Epithelial cell of proximal tubule (primary cell): ENCODE results near the gene MEGF11. TPM values are rescaled to one million over a fixed set of nuclear protein-coding genes. Genes with fewer than 3 reads are reported as not detected.
"Not testable (repeated sequence)": the region's sequence is repeated elsewhere in the genome, so short reads cannot be mapped to it uniquely, and the experiment has no call there.

ENCODE experiments used
- DNase-seq: peaks from one replicate; pipeline ENCODE4 v3.0.0-alpha.2; 2011; ENCODE audit warnings: low read depth
- H3K4me3 ChIP-seq: 2 replicates; pipeline ENCODE4 v1.5.1; 2011; ENCODE audit warnings: low read depth, mild to moderate bottlenecking, low read length
- CTCF ChIP-seq: conservative IDR thresholded peaks from 2 replicates; pipeline ENCODE4 v1.5.1; 2012; ENCODE audit warnings: low read depth, mild to moderate bottlenecking, low read length
- total RNA-seq: library from RNA; depleted of rRNA; stranded (reverse); fragments of >200 nt; gene quantifications from 2 replicates; pipeline ENCODE4 v1.2.3, GENCODE V29; 2015

Gene MEGF11
- total RNA-seq, 1 donor from 2014 or later = 3.7 TPM

DNA sequence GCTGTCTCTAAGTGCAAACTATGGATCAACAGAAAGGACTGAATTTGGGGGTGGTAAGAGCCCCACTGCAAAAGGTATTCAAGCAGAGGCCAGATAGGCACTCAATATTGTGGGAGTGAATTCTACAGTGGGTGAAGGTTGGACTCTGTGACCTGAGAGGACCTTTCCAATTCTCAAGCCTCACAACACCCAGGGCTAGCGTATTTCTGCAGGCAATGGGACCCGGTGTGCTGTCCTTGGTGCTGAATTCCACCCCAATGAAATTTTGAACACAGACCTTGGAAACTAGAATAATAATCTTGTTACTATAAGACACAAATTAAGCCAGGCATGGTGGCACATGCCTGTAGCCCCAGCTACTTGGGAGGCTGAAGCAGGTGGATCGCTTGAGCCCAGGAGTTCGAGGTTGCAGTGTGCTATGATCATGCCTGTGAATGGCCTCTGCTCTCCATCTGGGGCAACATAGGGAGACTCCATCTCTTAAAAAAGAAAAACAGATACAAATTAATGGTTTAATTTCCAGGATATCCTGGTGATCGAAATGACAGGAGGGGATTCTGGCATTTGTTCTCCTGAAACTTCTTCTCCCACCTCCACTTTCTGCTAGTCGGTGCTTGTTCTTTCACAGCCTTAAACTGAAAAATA lies 248.8 kb downstream of the MEGF11 start:
- no peak for TF ChIP-seq CTCF
- no peak for DNase-seq
- no peak overlapping the region for H3K4me3 ChIP-seq

- not testable (repeated sequence) for DNase-seq, H3K4me3 ChIP-seq
These were observed 250.4 kb downstream of the MEGF11 start for GRCh38 chr15:66003129-66003528.

DNA sequence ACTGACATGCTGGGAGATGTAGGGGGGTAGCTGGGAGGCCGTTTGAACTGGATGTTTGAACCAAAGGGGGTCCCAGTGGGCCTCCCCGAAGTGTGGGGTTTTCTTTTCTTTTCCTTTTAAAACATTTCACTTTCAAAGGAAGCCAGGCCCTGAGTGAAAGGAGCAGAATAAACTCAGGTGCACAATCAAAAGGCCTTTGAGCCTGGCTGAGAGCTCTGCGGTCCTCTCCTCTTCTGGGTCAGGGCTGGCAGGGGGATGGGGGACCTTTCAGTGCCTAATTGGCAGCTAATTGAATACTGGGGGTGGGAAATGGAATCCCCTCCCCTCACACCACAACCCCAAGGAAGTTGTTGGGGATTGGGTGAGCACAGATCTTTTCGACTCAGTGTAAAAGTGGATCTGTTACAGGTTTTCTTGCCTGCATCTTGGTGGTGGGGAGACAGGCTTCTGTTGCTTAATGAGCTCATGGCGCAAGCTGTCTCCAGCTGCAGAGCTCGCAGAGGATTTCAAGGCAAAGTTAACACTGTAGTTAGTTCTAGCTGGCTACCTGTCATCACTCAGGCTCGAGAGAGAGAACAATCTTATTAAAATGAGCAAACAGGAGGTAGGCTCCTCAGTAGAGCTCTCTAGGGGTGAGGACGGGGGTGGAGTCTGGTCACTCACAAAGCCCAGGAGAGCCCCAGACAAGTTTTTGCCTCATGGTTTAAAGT lies 251.7 kb downstream of the MEGF11 start:
- no peak overlapping the region for H3K4me3 ChIP-seq
- no peak for TF ChIP-seq CTCF
- no peak for DNase-seq

GRCh38 chr15:66001042-66001441 lies 252.5 kb downstream of the MEGF11 start:
- TF ChIP-seq CTCF = no peak
- H3K4me3 ChIP-seq = no peak overlapping the region
- DNase-seq = no peak

GRCh38 chr15:65998486-65998885 lies 255.1 kb downstream of the MEGF11 start:
- no peak overlapping the region for H3K4me3 ChIP-seq
- DNase-seq = no peak
- TF ChIP-seq CTCF = no peak

DNA sequence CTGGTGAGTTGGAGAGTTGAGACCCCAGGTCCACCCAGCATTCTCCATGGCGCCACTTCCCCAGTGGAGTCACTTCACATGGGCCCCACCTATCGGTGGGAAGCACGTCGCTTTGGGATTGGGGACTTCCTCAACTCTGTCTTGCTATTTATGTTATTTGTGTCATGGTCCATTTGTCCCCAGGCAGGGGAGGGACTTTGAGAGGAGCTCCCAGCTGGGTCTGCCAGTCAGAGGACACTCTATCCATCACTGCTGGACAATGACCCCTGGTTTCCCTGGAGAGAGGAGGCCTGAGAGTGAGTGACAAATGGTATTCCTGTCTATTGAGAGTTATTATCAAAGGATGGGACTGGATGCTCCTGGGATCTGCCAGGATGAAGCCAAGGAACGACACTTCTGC lies 256.6 kb downstream of the MEGF11 start:
- H3K4me3 ChIP-seq = no peak overlapping the region
- no peak for DNase-seq
- TF ChIP-seq CTCF = no peak

- TF ChIP-seq CTCF = no peak
- H3K4me3 ChIP-seq = no peak overlapping the region
- DNase-seq = no peak
These were observed 258.7 kb downstream of the MEGF11 start for GRCh38 chr15:65994832-65995231.
